ENCODE results near the gene EMC8.

DNA sequence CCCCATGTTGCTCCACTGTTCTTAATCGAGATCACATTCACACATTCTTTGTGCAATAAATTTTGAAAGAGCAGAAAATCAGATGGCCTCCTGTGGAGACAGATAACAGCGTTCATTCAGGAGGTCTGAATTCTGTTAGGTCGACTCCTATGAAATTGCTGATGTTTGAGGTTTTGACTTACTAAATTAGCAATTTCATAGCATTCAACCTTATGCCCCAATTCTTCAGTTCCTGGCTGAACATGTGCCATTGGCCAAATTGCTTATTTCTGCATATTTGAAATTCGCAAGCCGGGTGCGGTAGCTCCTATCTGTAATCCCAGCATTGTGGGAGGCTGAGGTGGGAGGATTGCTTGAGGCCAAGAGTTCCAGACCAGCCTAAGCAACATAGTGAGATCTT lies 26.3 kb downstream of the EMC8 start:
- TF ChIP-seq REST (IDR thresholded peaks at IDR 0.05) = no peak
- TF ChIP-seq, protein P1, sequence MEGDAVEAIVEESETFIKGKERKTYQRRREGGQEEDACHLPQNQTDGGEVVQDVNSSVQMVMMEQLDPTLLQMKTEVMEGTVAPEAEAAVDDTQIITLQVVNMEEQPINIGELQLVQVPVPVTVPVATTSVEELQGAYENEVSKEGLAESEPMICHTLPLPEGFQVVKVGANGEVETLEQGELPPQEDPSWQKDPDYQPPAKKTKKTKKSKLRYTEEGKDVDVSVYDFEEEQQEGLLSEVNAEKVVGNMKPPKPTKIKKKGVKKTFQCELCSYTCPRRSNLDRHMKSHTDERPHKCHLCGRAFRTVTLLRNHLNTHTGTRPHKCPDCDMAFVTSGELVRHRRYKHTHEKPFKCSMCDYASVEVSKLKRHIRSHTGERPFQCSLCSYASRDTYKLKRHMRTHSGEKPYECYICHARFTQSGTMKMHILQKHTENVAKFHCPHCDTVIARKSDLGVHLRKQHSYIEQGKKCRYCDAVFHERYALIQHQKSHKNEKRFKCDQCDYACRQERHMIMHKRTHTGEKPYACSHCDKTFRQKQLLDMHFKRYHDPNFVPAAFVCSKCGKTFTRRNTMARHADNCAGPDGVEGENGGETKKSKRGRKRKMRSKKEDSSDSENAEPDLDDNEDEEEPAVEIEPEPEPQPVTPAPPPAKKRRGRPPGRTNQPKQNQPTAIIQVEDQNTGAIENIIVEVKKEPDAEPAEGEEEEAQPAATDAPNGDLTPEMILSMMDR (IDR thresholded peaks at IDR 0.05; ENCODE audit: low read depth, low read length, missing input control) = no peak
- TF ChIP-seq JUND (IDR thresholded peaks at IDR 0.05) = no peak
- TF ChIP-seq YY1 (IDR thresholded peaks at IDR 0.05) = no peak
- no peak for TF ChIP-seq ZBTB33 (IDR thresholded peaks at IDR 0.05)
- TF ChIP-seq ATF3 (IDR thresholded peaks at IDR 0.05) = no peak
- TF ChIP-seq EGR1 (IDR thresholded peaks at IDR 0.05; ENCODE audit: low read depth in 2 of 2) = no peak
- TF ChIP-seq RAD21 (IDR thresholded peaks at IDR 0.05) = no peak
- TF ChIP-seq HNF4A (conservative IDR thresholded peaks at IDR 0.05) = no peak
- no peak for TF ChIP-seq SP1 (IDR thresholded peaks at IDR 0.05)
- no peak for TF ChIP-seq GABPA (IDR thresholded peaks at IDR 0.05 in 1 of 2, conservative IDR thresholded peaks at IDR 0.05 in 1 of 2)
- TF ChIP-seq TAF1 (conservative IDR thresholded peaks at IDR 0.05) = no peak

Data from liver (tissue), 3 donors.